Measurements from ENCODE around the gene KLHDC3. TPM values are rescaled to one million over a fixed set of nuclear protein-coding genes. Genes with fewer than 3 reads are reported as not detected.

Gene KLHDC3
- total and polyA plus RNA-seq, 2 donors (not counting 3 experiments of a cell fraction or from before 2014, with no cell fraction given) = 84.8 to 120 TPM

DNA sequence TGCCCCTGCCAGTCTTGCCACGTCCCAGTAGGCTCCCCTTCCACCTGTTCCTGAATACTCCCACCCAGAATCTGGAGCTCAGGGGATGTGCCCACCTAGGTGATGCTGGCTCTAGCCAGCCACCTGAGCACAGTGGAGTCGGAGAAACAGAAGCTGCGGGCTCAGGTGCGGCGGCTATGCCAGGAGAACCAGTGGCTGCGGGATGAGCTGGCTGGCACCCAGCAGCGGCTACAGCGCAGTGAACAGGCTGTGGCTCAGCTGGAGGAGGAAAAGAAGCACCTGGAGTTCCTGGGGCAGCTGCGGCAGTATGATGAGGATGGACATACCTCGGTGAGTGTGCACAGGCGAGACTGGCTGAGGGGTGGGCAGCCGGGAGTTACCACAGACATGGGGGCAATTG, 48.8 kb downstream of the KLHDC3 start:
- TF ChIP-seq POLR2A (IDR thresholded peaks at IDR 0.05; ENCODE audit: low read depth, low read length) (no peak), MAX (IDR thresholded peaks at IDR 0.05; ENCODE audit: insufficient read depth, insufficient read length) (no peak), CTCF (IDR thresholded peaks at IDR 0.05; ENCODE audit: extremely low read depth in 1 of 2, insufficient read depth in 1 of 2, low read depth in 1 of 2, low read length in 2 of 2) (no peak), MYC (IDR thresholded peaks at IDR 0.05; ENCODE audit: low read depth, low read length) (no peak), FOS (IDR thresholded peaks at IDR 0.05; ENCODE audit: borderline replicate concordance, insufficient read depth, low read length) (no peak), JUN (IDR thresholded peaks at IDR 0.05; ENCODE audit: borderline replicate concordance, insufficient read depth, insufficient read length, low read depth) (no peak), GATA2 (IDR thresholded peaks at IDR 0.05; ENCODE audit: insufficient read depth, insufficient read length, low read depth, low read length) (no peak), POLR2AphosphoS5 (IDR thresholded peaks at IDR 0.05; ENCODE audit: insufficient read depth, low read depth, low read length) (no peak), EZH2 (IDR thresholded peaks at IDR 0.05; ENCODE audit: borderline replicate concordance, low read depth, low read length, severe bottlenecking) (no peak)
- Histone ChIP-seq H3K9ac (replicated peaks; ENCODE audit: extremely low read depth, insufficient read depth, low read length) (no peak overlapping the region), H4K20me1 (replicated peaks; ENCODE audit: control insufficient read depth, extremely low read depth, insufficient read depth, low read length) (no peaks in the 10 kb centered on the region), H3K27ac (ENCODE audit: insufficient read depth, low read depth, low read length) (no peak overlapping the region), H3K9me3 (replicated peaks; ENCODE audit: control insufficient read depth, insufficient read depth, low read length) (no peaks in the 10 kb centered on the region), H3K79me2 (ENCODE audit: control insufficient read depth, insufficient read depth, low read length) (peaks cover 12% of the 10 kb centered on the region), H2AFZ (ENCODE audit: low read depth, low read length) (no peak overlapping the region), H3K27me3 (ENCODE audit: control insufficient read depth in 2 of 2, insufficient read depth in 2 of 2, low read length in 2 of 2) (no peaks in the 10 kb centered on the region), H3K9me1 (replicated peaks; ENCODE audit: control insufficient read depth, extremely low read depth, insufficient read depth, low read length) (no peaks in the 10 kb centered on the region), H3K4me2 (ENCODE audit: insufficient read depth, low read length) (no peak overlapping the region), H3K4me1 (ENCODE audit: control insufficient read depth, extremely low read depth, insufficient read depth, low read length) (peaks cover 15% of the 10 kb centered on the region), H3K4me3 (replicated peaks in 1 of 3; ENCODE audit: insufficient read depth in 1 of 3, low read depth in 1 of 3, low read length in 3 of 3) (no peak overlapping the region), H3K36me3 (ENCODE audit: control insufficient read depth in 2 of 2, extremely low read depth in 1 of 2, insufficient read depth in 2 of 2, low read length in 2 of 2) (peaks cover 0 to 4% of the 10 kb centered on the region in 2 experiments)
- DNase-seq (ENCODE audit: low read depth, low spot score) (no peak), FAIRE-seq (no peak)
- POLR2A ChIA-PET = no interaction called here
- intact Hi-C loops (cut with micrococcal nuclease) = no loop called here
- CTCF ChIA-PET = no interaction called here
- no TSS peak for BruUV-seq (replicated peaks)
- dilution Hi-C loops (cut with MboI; ENCODE audit: extremely low pct_ligation_motif_present, low sequenced_read_pairs) = no loop called here
